HCT116 (cell line): ENCODE results near the gene SLC35E2B.
"Not testable (repeated sequence)": the region's sequence is repeated elsewhere in the genome, so short reads cannot be mapped to it uniquely, and the experiment has no call there.

Source experiments
- ATF3 ChIP-seq: IDR thresholded peaks from 2 replicates; pipeline ENCODE4 v1.6.1; 2012
- CEBPB ChIP-seq: IDR thresholded peaks from 2 replicates; pipeline ENCODE4 v1.6.1; 2012; ENCODE audit warnings: low read depth
- CTCF ChIP-seq, 3 experiments: fragments of 200-600 bp in 1 of 3; sonication (generic) in 1 of 3; IDR thresholded peaks in 2 of 3; conservative IDR thresholded peaks in 1 of 3; 2 replicates each; pipeline ENCODE4 v1.5.1; 2012 to 2017; ENCODE audit warnings: low read depth in 2 of 3, low read length in 2 of 3, antibody characterized with exemption in 1 of 3, borderline replicate concordance in 1 of 3, control low read depth in 1 of 3, mild to moderate bottlenecking in 1 of 3, mixed read lengths in 1 of 3, mixed run types in 1 of 3, moderate library complexity in 1 of 3; ENCODE audit not compliant: insufficient read depth in 1 of 3
- EGR1 ChIP-seq: IDR thresholded peaks from 2 replicates; pipeline ENCODE4 v1.6.1; 2012; ENCODE audit warnings: low read depth
- EZH2 ChIP-seq: fragments of 200-600 bp; sonication (generic); IDR thresholded peaks from 2 replicates; pipeline ENCODE4 v1.6.1; 2017; ENCODE audit warnings: antibody characterized with exemption, mixed run types
- EZH2phosphoT487 ChIP-seq: fragments of 200-600 bp; IDR thresholded peaks from 2 replicates; pipeline ENCODE4 v1.6.1; 2018; ENCODE audit warnings: antibody characterized with exemption, borderline replicate concordance
- FOSL1 ChIP-seq: IDR thresholded peaks from 2 replicates; pipeline ENCODE4 v1.6.1; 2012; ENCODE audit warnings: low read depth
- JUND ChIP-seq: IDR thresholded peaks from 2 replicates; pipeline ENCODE4 v1.6.1; 2012
- POLR2A ChIP-seq: IDR thresholded peaks from 2 replicates; pipeline ENCODE4 v1.7.0; 2011; ENCODE audit warnings: borderline replicate concordance; ENCODE audit not compliant: insufficient read depth, insufficient read length; ENCODE audit errors: extremely low read depth
- RAD21 ChIP-seq: IDR thresholded peaks from 2 replicates; pipeline ENCODE4 v1.6.1; 2012; ENCODE audit warnings: low read depth, mild to moderate bottlenecking
- SIN3A ChIP-seq: IDR thresholded peaks from 2 replicates; pipeline ENCODE4 v1.6.1; 2012; ENCODE audit warnings: low read depth
- TCF7L2 ChIP-seq: IDR thresholded peaks from 2 replicates; pipeline ENCODE4 v1.7.0; 2011; ENCODE audit warnings: borderline replicate concordance, inconsistent platforms; ENCODE audit not compliant: insufficient read depth, insufficient read length; ENCODE audit errors: extremely low read depth
- YY1 ChIP-seq: IDR thresholded peaks from 2 replicates; pipeline ENCODE4 v1.6.1; 2011; ENCODE audit warnings: low read length, low read depth, moderate library complexity, mild to moderate bottlenecking; ENCODE audit not compliant: insufficient replicate concordance; ENCODE audit errors: extremely low read depth
- ZNF274 ChIP-seq: fragments of 200-500 bp; sonication (Bioruptor generic); IDR thresholded peaks from 2 replicates; pipeline ENCODE4 v1.6.1; 2014; ENCODE audit warnings: mild to moderate bottlenecking, low read depth, low read length, inconsistent platforms

- TF ChIP-seq CEBPB; CTCF (IDR thresholded peaks at IDR 0.05 in 2 of 3, conservative IDR thresholded peaks at IDR 0.05 in 1 of 3; ENCODE audit: borderline replicate concordance in 1 of 3, insufficient read depth in 1 of 3, low read depth in 2 of 3, low read length in 2 of 3); EZH2; SIN3A; RAD21; YY1; EZH2phosphoT487; FOSL1; EGR1; TCF7L2; POLR2A; JUND; ZNF274; ATF3: not testable (repeated sequence)
Observed at GRCh38 chr1:1704284-1704957, 11.8 kb upstream of the SLC35E2B start.
